GOT3 (cell line): ENCODE results near the gene KRTAP10-3.
"Not testable (repeated sequence)": the region's sequence is repeated elsewhere in the genome, so short reads cannot be mapped to it uniquely, and the experiment has no call there.

Experiments used
- DNase-seq: peaks from one replicate; lab custom pipeline; 2025; ENCODE audit warnings: mixed read lengths; lab: John Stamatoyannopoulos, UW

KRTAP10-3 gene

GRCh38 chr21:44558695-44559094, at the start of gene KRTAP10-3:
Gene KRTAP10-3, minus strand, starts transcription at chr21:44558795. Its CDS starts 80 bp downstream, at chr21:44558715.
- no peak for DNase-seq

DNA sequence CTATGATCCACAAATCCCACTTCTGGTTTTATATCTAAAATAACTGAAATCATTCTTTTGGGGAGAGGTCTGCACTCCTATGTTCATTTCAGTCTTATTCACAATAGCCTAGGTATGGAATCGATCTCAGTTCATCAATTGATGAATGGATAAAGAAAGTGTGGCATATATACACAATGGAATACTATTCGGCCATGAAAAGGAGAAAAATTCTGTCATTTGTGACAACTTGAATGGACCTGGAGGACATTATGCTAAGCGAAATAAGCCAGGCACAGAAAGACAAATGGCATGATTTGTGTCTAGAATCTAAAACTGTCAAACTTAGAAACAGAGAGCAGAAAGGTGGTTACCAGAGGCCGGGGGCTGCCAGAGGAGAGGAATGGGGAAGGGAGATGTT, 47.9 kb upstream of the KRTAP10-3 start:
- DNase-seq: no peak

DNA sequence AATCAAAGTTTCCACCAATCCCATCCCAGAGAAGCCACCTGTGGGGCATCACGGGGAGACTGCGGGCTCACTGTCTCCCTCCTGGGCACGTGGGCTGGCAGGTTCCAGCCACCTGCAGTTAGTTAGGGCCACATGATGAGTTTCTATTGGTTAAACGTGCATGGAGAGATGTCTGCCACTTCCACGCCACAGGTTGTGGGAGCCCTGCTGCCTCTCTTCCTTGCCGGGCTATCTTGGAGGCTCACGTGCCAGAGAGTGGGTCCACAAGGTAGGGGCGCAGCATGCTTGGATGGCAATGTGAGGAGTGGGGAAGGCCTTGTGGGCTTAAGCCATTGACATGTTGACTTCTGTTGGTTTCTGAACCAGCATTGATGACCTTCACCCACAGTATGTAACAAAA, 45.3 kb upstream of the KRTAP10-3 start:
- no peak for DNase-seq

DNA sequence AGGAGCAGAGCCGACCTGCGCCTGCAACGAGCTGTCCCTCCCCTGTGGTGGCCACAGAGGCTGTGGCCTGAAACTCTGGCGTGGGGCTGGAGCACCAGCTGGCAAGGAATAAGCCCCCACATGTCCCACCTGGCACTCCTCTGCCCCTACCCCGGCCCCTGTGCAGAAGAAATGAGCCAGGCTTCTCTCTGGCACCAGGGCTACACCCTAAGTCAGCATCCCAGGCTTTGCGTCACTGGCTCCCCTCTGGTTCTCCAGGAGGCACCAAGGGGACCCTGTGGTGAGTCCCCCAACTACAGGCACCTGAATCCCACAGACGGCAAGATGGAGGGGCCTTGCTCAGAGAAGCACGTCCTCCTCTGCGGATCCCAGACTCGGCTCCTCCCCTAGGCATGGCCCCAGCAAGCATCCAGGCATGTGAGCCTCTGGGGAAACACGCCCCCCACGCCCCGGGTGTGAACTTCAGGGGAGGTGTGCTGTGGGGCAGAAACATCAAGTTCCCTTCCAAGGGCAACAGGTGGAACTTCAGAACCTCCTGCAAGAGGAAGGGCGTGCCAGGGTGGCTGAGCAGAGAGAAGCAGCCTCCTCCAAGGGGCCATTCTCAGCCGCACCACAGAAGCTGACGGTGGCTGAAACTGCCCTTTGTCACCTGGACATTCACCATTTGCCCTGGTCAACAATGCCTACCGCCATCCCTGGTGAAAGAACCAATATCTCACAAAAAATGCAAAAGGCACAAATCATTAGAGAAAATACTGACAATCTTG, 44.7 kb upstream of the KRTAP10-3 start:
- no peak for DNase-seq

- no peak for DNase-seq
Observed at GRCh38 chr21:44602463-44602850, 43.9 kb upstream of the KRTAP10-3 start.

DNA sequence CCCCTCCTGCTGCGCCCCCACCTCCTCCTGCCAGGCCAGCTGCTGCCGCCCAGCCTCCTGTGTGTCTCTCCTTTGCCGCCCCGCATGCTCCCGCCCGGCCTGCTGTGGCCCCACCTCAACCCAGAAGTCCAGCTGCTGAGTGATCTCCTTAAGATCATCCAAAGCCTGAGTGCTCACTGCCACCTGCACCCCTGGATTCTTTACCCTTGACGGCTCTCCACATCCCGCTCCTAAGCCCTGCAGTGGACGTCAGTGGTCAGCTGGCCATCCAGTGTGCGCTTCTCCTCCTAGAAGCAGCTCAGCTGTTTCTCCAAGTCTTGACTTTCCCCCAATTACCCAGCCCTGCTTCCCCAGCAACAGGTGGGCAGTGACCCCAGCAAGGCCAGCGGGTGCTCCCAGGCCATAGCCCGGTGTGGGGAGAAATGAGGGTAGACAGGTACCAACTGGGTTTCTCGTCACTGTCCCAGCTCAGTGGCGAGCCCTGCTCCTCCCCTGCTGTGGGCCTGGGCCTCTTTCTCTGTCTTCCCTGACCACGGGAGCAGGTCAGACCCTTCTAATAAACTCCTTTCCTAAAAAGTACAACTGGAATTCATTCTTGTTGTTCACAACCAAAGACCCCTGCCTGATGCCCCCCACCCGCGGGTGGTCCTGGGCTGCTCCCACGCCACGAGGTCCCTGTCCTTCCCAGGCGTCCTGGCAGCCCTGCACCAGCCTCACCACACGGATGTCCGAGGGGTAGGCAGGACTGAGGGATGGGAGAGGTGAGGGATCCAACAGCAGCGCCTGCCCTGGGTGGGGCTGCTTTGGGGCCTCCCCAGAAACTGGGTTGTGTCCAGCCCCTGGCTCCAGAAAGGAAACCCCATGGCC, 43.2 kb upstream of the KRTAP10-3 start:
- no peak for DNase-seq

- DNase-seq: not testable (repeated sequence)
Observed at GRCh38 chr21:44601091-44601490, 42.5 kb upstream of the KRTAP10-3 start.

DNA sequence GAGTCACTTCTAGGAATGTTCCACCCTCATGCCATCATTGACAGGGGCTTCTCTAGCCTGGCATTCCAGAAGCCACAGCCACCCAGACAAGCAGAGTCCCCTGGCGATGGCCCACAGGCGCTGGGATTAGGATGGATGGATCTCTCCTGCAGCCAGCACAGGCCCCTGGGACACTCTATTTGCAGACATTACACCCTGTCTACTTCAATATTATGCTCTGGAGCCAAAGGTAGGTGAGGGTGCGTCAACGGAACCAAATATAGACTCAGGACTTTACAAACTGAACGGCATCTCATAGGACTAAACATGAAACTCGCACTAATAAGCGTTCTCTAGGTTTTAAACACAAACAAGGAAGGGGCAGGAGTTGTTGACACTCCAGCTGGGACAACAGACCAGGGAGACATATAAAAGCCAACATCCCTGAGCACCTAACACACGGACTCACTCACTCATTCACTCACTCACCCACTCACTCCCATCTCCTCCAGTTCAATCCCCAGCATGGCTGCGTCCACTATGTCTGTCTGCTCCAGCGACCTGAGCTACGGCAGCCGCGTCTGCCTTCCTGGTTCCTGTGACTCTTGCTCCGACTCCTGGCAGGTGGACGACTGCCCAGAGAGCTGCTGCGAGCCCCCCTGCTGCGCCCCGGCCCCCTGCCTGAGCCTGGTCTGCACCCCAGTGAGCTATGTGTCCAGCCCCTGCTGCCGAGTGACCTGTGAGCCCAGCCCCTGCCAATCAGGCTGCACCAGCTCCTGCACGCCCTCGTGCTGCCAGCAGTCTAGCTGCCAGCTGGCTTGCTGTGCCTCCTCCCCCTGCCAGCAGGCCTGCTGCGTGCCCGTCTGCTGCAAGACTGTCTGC, 41.8 kb upstream of the KRTAP10-3 start, which contains the start of gene KRTAP10-7:
TSS of gene KRTAP10-7 (plus strand) at position 480 of the 861 bp plus-strand sequence. CDS start at position 505, 25 bp downstream.
- not testable (repeated sequence) for DNase-seq

DNA sequence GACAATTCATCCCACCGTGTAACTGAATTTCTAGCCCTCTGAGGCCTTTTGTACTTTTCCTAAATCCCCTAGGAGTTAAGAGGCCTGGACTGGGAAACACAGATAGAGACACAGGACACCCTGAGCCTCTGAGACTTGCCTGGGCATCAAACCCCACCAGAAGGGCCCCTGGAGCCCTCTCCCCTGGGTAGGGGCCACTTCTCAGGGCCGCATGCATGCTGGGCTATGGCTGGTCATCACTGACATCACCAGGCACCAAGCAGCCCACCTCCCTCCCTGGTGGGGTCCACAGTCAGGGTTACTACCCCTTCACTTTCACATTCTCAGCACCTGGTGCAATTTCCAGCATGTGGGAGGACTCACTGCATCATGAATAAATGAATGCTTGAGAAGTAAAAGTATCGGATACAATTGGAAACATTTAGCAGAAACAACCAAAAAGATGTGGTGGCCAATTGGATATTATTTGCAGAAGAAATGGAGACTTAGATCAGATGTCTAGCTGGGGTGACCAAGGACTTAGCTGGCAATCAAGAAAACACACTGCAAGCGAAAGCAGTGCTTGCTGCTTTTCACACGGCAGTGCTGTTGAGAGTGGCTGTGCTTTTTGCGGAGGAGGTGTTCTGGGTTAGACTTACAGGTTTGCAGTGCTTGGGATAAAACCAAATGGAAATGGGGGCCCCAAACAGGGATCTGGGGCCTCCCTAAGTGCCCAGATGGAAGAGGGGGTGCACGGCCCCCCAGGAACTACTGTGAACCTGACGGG, 40.9 kb upstream of the KRTAP10-3 start:
- no peak for DNase-seq

DNA sequence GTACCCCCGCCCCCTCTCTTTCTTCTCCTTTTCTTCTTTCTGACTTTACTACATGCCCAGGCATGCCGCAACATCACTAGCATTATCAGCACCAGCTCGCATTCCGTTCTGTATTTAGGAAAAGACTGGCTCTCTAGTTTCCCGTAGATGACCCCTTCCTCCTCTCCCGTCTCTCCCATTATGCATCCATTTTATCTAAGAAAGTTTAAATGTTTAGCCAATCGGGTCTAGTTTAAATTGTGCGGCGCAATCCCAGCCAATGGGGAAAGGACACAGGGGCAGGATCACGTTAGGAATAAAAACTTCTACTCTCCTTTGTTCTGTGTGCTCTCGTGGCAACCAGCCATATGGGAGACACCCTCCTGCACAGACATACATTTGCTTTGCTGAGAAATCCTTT, 39.5 kb upstream of the KRTAP10-3 start:
- no peak for DNase-seq

GRCh38 chr21:44596068-44596725, 37.6 kb upstream of the KRTAP10-3 start:
- no peak for DNase-seq

GRCh38 chr21:44595524-44595923, 36.9 kb upstream of the KRTAP10-3 start:
- DNase-seq: no peak

DNA sequence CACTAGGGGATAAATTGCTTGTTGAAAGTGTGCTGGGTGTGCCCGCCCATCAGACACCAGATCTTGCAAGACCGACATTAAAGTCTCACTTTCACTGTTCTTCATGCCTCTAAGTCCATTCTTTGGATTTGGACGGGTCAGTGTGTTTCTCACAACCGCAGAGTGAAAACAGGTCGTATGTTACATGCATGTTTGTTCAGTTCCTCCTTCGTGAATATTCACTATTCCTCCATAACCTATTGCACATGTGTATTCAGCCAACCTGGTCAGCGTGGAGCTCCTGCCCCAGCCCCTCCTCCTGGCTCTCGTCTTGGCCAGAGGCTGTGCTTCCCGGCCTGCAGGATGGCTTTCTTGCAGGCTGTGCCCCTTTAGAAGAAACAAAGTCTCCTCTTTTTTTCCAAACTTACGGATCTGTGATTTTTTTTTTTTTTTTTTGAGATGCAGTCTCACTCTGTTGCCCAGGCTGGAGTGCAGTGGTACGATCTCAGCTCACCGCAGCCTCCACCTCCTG, 35.9 kb upstream of the KRTAP10-3 start:
- no peak for DNase-seq

GRCh38 chr21:44593598-44594405, 35.2 kb upstream of the KRTAP10-3 start:
- DNase-seq: no peak

- no peak for DNase-seq
Observed at GRCh38 chr21:44592446-44593311, 34.1 kb upstream of the KRTAP10-3 start, which contains the start of gene KRTAP10-6. Gene KRTAP10-6, minus strand, starts transcription at chr21:44592505. Its CDS starts 21 bp downstream, at chr21:44592484.

GRCh38 chr21:44591801-44592130, 33.2 kb upstream of the KRTAP10-3 start:
- not testable (repeated sequence) for DNase-seq

- not testable (repeated sequence) for DNase-seq
Observed at GRCh38 chr21:44590897-44591800, 32.6 kb upstream of the KRTAP10-3 start.
